Measurements from ENCODE around the gene SASS6. TPM values are rescaled to one million over a fixed set of nuclear protein-coding genes. Genes with fewer than 3 reads are reported as not detected.

The SASS6 gene

DNA sequence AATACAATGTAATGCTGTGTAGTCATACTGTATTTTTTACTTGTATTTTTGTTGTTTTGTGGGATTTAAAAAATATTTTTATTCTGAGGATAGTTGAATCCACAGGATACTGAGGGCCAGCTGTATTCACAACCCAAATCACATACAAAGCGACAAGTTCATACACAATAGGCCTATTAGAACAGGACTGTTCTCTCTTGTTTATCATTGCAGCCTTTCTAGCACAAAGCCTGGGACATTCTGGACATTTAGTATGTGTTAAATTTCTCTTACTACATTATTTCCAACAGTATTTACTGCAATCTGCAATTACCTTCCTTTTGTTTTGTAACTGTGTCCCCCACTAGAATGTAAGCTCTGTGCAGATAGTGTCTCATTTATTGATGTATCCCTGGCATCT, 97.5 kb downstream of the SASS6 start:
- H3K56ac ChIP-seq (ENCODE audit: low read length): no peak overlapping the region
- H2BK5ac ChIP-seq (ENCODE audit: low read length): no peak overlapping the region
- no peak overlapping the region for H2BK120ac ChIP-seq (ENCODE audit: low read depth, low read length)
- H3K4me1 ChIP-seq (ENCODE audit: control insufficient read depth, low read depth, low read length): no peaks in the 10 kb centered on the region
- H4K5ac ChIP-seq (ENCODE audit: low read length): no peak overlapping the region
- no peaks in the 10 kb centered on the region for H3K36me3 ChIP-seq (ENCODE audit: control insufficient read depth, insufficient read depth, low read length)
- no peaks in the 10 kb centered on the region for H3K27me3 ChIP-seq (ENCODE audit: insufficient read depth, low read length, poor library complexity)
- H2BK15ac ChIP-seq (replicated peaks; ENCODE audit: low read depth): no peak overlapping the region
- H3K79me1 ChIP-seq (ENCODE audit: low read length): no peaks in the 10 kb centered on the region
- no CpG with 5 or more reads among the region's 1 CpG for WGBS (ENCODE audit: extremely low coverage, insufficient coverage, low lambda C conversion rate)
- no peak overlapping the region for H3K23ac ChIP-seq (ENCODE audit: low read length)
- peak overlapping the region; percentile 9 for H3K9ac ChIP-seq (ENCODE audit: low read length)
- no peak overlapping the region for H3K18ac ChIP-seq (ENCODE audit: low read length)
- peaks cover 29% of the 10 kb centered on the region for H3K79me2 ChIP-seq (ENCODE audit: control insufficient read depth, insufficient read depth, low read length)
- no peak overlapping the region for H3K4me2 ChIP-seq (ENCODE audit: low read length)
- H3K4me3 ChIP-seq (ENCODE audit: low read length): no peak overlapping the region
- DNase-seq: no peak
- no peak overlapping the region for H3K4ac ChIP-seq (ENCODE audit: low read depth, low read length)
- no peak overlapping the region for H4K8ac ChIP-seq (ENCODE audit: low read depth, low read length)
- no peak overlapping the region for H2AK5ac ChIP-seq (ENCODE audit: low read length)
- H3K27ac ChIP-seq (ENCODE audit: low read depth, low read length): no peak overlapping the region

DNA sequence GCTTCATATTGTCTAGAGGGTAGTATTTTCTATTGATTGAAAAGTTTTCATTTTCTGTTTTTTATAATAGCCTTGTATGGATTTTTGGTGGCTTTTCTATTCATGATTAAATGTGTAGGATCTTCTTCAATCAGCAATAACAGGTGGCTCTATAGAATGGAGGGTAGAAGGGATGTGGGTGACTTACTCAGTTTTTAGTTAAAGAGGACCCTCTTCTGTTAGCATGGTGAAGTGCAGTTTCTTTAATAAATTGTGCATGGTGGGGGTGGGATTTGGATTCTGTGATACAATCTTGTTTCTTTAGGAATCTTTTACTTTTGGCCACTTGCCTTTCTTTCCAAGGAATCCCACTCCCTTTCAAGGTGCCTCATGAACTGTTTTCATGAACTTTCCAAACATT, 98.3 kb downstream of the SASS6 start:
- no peak overlapping the region for H3K56ac ChIP-seq (ENCODE audit: low read length)
- peaks cover 24% of the 10 kb centered on the region for H3K79me2 ChIP-seq (ENCODE audit: control insufficient read depth, insufficient read depth, low read length)
- H3K27ac ChIP-seq (ENCODE audit: low read depth, low read length): no peak overlapping the region
- H2AK5ac ChIP-seq (ENCODE audit: low read length): no peak overlapping the region
- no peaks in the 10 kb centered on the region for H3K4me1 ChIP-seq (ENCODE audit: control insufficient read depth, low read depth, low read length)
- no peak overlapping the region for H4K5ac ChIP-seq (ENCODE audit: low read length)
- no peak overlapping the region for H4K8ac ChIP-seq (ENCODE audit: low read depth, low read length)
- no peak overlapping the region for H3K4me3 ChIP-seq (ENCODE audit: low read length)
- no peaks in the 10 kb centered on the region for H3K79me1 ChIP-seq (ENCODE audit: low read length)
- no peak overlapping the region for H2BK5ac ChIP-seq (ENCODE audit: low read length)
- no peak overlapping the region for H3K18ac ChIP-seq (ENCODE audit: low read length)
- H3K4me2 ChIP-seq (ENCODE audit: low read length): no peak overlapping the region
- no peak overlapping the region for H3K9ac ChIP-seq (ENCODE audit: low read length)
- H3K27me3 ChIP-seq (ENCODE audit: insufficient read depth, low read length, poor library complexity): no peaks in the 10 kb centered on the region
- H3K36me3 ChIP-seq (ENCODE audit: control insufficient read depth, insufficient read depth, low read length): no peaks in the 10 kb centered on the region
- H2BK120ac ChIP-seq (ENCODE audit: low read depth, low read length): no peak overlapping the region
- H2BK15ac ChIP-seq (replicated peaks; ENCODE audit: low read depth): no peak overlapping the region
- H3K23ac ChIP-seq (ENCODE audit: low read length): no peak overlapping the region
- DNase-seq: peak; percentile 64
- no peak overlapping the region for H3K4ac ChIP-seq (ENCODE audit: low read depth, low read length)

Small RNA genes lying within 50 kb of the gene (small RNA-seq; reads per million reads assigned to genes)
- gene AC093019.1 (ENCODE audit: insufficient read depth): not detected
